GM21723 (cell line): ENCODE data around the gene C1orf232.

Source experiments
- ATAC-seq: cut with Tn5 transposase; IDR thresholded peaks from one replicate; pipeline ENCODE4 v1.9.1; 2021; ENCODE audit warnings: mild to moderate bottlenecking, moderate library complexity; ENCODE audit not compliant: unreplicated experiment

The C1orf232 gene

GRCh38 chr1:26180010-26180506 is 11.3 kb upstream of the C1orf232 start:
- no peak for ATAC-seq

GRCh38 chr1:26177182-26177684 is 8.5 kb upstream of the C1orf232 start, which contains the start of gene CNKSR1:
CNKSR1 (plus strand) TSS chr1:26177491; CDS start chr1:26177548, 57 bp downstream.
- ATAC-seq, result no peak

- ATAC-seq, result no peak
Observed at GRCh38 chr1:26175346-26175745, 6.6 kb upstream of the C1orf232 start.

GRCh38 chr1:26171084-26172072 is 2.6 kb upstream of the C1orf232 start, which contains the start of gene ZNF593OS:
ZNF593OS (minus strand) TSS chr1:26171832; CDS start chr1:26171661, 171 bp downstream.
- ATAC-seq, result no peak

- ATAC-seq, result no peak
Observed at GRCh38 chr1:26170472-26170821, 1.7 kb upstream of the C1orf232 start.

GRCh38 chr1:26169669-26170471 is 1.1 kb upstream of the C1orf232 start, which contains the start of gene ZNF593:
ZNF593 (plus strand) TSS chr1:26169908; CDS start chr1:26169984, 76 bp downstream.
- peak; percentile 92 for ATAC-seq

- no peak for ATAC-seq
Observed at GRCh38 chr1:26169198-26169554, 413 bp upstream of the C1orf232 start.

- ATAC-seq, result no peak
Observed at GRCh38 chr1:26166719-26167281, 2.0 kb downstream of the C1orf232 start.

GRCh38 chr1:26164861-26165842 is 3.6 kb downstream of the C1orf232 start:
- no peak for ATAC-seq

GRCh38 chr1:26164036-26164860 is 4.5 kb downstream of the C1orf232 start:
- ATAC-seq, result no peak

GRCh38 chr1:26163684-26164035 is 5.1 kb downstream of the C1orf232 start:
- ATAC-seq, result no peak

- ATAC-seq, result no peak
Observed at GRCh38 chr1:26162220-26162709, 6.5 kb downstream of the C1orf232 start.

- no peak for ATAC-seq
Observed at GRCh38 chr1:26161415-26162219, 7.1 kb downstream of the C1orf232 start.

- no peak for ATAC-seq
Observed at GRCh38 chr1:26160527-26161414, 8.0 kb downstream of the C1orf232 start.

- no peak for ATAC-seq
Observed at GRCh38 chr1:26159743-26160039, 9.1 kb downstream of the C1orf232 start.

GRCh38 chr1:26158908-26159742 is 9.6 kb downstream of the C1orf232 start, which contains the start of gene FAM110D:
FAM110D (plus strand) TSS chr1:26159079; CDS start chr1:26161292, 2,213 bp downstream.
- ATAC-seq, result no peak
